Testis (tissue), 2 donors: Measurements from ENCODE around the gene CHKA.

ENCODE experiments used
- POLR2A ChIP-seq: fragments of 450-650 bp; IDR thresholded peaks from one replicate; pipeline ENCODE4 v1.6.1; 2017; ENCODE audit warnings: antibody characterized with exemption, mild to moderate bottlenecking, moderate library complexity
- TF ChIP-seq, protein P1 (sequence below), 3 experiments: fragments of 450-650 bp in 2 of 3; fragments of 200-600 bp in 1 of 3; sonication (generic) in 1 of 3; IDR thresholded peaks; one replicate each; pipeline ENCODE4 v1.5.1; 2016 to 2019; ENCODE audit warnings: antibody characterized with exemption in 3 of 3, mild to moderate bottlenecking in 2 of 3, moderate library complexity in 1 of 3

DNA sequence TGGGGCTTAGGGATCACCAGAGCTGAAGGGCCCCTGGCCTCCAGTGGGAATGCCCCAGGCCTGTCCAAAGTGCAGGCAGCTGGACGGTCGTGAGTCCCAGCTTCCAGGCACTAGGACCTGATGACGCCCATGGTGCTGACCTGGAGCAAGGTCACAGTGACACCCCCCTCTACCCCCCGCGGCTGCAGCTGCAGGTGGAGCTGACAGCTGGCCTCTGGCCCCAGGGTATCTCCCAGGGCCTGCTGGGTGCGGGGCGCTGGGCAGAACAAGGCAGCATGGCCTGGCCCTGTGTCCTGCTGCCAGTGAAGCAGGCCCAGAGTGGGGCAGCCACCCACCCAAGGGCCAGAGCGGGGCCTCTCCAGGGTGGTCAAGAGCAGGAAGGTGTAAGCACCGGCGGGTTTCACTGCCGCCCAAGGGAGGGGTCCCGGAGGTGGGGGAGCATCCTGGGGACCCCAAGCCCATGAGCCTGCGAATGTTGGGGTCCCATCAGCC, 82.9 kb downstream of the CHKA start:
- TF ChIP-seq POLR2A = no peak
- TF ChIP-seq, protein P1, sequence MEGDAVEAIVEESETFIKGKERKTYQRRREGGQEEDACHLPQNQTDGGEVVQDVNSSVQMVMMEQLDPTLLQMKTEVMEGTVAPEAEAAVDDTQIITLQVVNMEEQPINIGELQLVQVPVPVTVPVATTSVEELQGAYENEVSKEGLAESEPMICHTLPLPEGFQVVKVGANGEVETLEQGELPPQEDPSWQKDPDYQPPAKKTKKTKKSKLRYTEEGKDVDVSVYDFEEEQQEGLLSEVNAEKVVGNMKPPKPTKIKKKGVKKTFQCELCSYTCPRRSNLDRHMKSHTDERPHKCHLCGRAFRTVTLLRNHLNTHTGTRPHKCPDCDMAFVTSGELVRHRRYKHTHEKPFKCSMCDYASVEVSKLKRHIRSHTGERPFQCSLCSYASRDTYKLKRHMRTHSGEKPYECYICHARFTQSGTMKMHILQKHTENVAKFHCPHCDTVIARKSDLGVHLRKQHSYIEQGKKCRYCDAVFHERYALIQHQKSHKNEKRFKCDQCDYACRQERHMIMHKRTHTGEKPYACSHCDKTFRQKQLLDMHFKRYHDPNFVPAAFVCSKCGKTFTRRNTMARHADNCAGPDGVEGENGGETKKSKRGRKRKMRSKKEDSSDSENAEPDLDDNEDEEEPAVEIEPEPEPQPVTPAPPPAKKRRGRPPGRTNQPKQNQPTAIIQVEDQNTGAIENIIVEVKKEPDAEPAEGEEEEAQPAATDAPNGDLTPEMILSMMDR (IDR thresholded peaks at IDR 0.05) = no peak
